Activated CD4-positive, CD25-positive, alpha-beta regulatory T cell treated with anti-CD3 and anti-CD28 coated beads, Interleukin-2, amount 50 U/mL, for 16 hours (primary cell): Measurements from ENCODE around the gene GPR146.

Experiments
- DNase-seq: peaks from one replicate; pipeline ENCODE4 v3.0.0-alpha.2; 2020; ENCODE audit warnings: low read depth, low spot score

The GPR146 gene

GRCh38 chr7:1011297-1012003, 32.9 kb upstream of the GPR146 start:
- DNase-seq: no peak

GRCh38 chr7:1012004-1012715, 32.2 kb upstream of the GPR146 start:
- DNase-seq: no peak

GRCh38 chr7:1012716-1013095, 31.6 kb upstream of the GPR146 start:
- no peak for DNase-seq

GRCh38 chr7:1013581-1013980, 30.8 kb upstream of the GPR146 start:
- no peak for DNase-seq

GRCh38 chr7:1014681-1015080, 29.7 kb upstream of the GPR146 start:
- DNase-seq: no peak

GRCh38 chr7:1015196-1016121, 28.9 kb upstream of the GPR146 start:
- no peak for DNase-seq

GRCh38 chr7:1016577-1017531, 27.5 kb upstream of the GPR146 start:
- no peak for DNase-seq

GRCh38 chr7:1017586-1018333, 26.6 kb upstream of the GPR146 start:
- DNase-seq: no peak

- no peak for DNase-seq
These were observed 26.0 kb upstream of the GPR146 start for GRCh38 chr7:1018334-1018695.

GRCh38 chr7:1019255-1019785, 25.0 kb upstream of the GPR146 start:
- DNase-seq: no peak

GRCh38 chr7:1019789-1020610, 24.3 kb upstream of the GPR146 start:
- no peak for DNase-seq

- no peak for DNase-seq
These were observed 23.5 kb upstream of the GPR146 start for GRCh38 chr7:1020849-1021251.

GRCh38 chr7:1021366-1021765, 23.0 kb upstream of the GPR146 start:
- DNase-seq: no peak

- no peak for DNase-seq
These were observed 22.4 kb upstream of the GPR146 start for GRCh38 chr7:1021931-1022330.

- no peak for DNase-seq
These were observed 22.0 kb upstream of the GPR146 start for GRCh38 chr7:1022356-1022755.

GRCh38 chr7:1022801-1023465, 21.4 kb upstream of the GPR146 start:
- DNase-seq: no peak

- DNase-seq: no peak
These were observed 20.0 kb upstream of the GPR146 start for GRCh38 chr7:1024331-1024841.

- DNase-seq: no peak
These were observed 19.2 kb upstream of the GPR146 start for GRCh38 chr7:1024876-1025742.
